GM12865 (cell line): Measurements from ENCODE around the gene TPCN1.

Experiments used
- DNase-seq: peaks from one replicate; pipeline ENCODE4 v3.0.0; 2010; ENCODE audit warnings: low read depth
- H3K4me3 ChIP-seq: 2 replicates; pipeline ENCODE4 v1.5.1; 2011; ENCODE audit warnings: mild to moderate bottlenecking, low read depth, low read length, control low read depth
- TF ChIP-seq, protein P1 (sequence below): IDR thresholded peaks from 2 replicates; pipeline ENCODE4 v1.5.1; 2011; ENCODE audit warnings: low read length, control low read depth, low read depth, inconsistent platforms; ENCODE audit not compliant: insufficient read depth; ENCODE audit errors: missing control alignments

The TPCN1 gene

DNA sequence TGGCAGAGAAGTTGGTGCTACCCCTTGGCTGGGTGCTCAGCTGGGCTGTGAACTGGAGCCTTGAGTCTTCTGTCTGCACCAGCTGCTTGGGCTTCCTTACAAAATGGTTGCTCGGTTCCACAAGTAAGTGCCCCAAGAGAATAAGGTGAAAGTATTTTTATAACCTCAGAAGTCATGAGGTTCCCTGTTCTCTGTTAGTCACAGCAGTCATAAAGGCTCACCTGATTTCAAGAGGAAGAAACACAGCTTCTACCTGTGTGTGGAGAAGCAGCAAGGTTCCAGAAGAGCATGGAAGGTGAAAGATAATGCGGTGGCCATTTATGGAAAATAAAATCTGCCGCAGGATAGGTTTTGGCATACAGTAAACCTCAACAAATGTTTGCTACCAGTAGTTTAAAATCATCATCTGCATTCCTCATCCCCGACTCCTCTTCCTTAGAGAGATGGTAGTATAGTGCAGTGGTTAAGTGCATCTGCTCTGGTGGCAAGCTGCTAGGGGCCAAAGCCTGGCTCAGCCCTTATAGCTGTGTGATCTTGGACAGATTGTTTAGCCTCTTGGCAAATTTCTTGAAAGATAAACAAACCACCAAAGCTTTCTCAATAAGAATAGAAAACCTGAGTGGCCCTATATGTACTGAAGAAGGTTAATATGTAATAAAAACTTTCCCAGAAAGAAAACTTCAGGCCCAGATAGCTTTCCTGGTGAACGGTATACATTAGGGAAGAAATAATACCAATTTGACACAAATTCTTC lies 32.4 kb downstream of the TPCN1 start:
- TF ChIP-seq, protein P1, sequence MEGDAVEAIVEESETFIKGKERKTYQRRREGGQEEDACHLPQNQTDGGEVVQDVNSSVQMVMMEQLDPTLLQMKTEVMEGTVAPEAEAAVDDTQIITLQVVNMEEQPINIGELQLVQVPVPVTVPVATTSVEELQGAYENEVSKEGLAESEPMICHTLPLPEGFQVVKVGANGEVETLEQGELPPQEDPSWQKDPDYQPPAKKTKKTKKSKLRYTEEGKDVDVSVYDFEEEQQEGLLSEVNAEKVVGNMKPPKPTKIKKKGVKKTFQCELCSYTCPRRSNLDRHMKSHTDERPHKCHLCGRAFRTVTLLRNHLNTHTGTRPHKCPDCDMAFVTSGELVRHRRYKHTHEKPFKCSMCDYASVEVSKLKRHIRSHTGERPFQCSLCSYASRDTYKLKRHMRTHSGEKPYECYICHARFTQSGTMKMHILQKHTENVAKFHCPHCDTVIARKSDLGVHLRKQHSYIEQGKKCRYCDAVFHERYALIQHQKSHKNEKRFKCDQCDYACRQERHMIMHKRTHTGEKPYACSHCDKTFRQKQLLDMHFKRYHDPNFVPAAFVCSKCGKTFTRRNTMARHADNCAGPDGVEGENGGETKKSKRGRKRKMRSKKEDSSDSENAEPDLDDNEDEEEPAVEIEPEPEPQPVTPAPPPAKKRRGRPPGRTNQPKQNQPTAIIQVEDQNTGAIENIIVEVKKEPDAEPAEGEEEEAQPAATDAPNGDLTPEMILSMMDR, result no peak
- no peak for DNase-seq
- H3K4me3 ChIP-seq, result no peak overlapping the region

DNA sequence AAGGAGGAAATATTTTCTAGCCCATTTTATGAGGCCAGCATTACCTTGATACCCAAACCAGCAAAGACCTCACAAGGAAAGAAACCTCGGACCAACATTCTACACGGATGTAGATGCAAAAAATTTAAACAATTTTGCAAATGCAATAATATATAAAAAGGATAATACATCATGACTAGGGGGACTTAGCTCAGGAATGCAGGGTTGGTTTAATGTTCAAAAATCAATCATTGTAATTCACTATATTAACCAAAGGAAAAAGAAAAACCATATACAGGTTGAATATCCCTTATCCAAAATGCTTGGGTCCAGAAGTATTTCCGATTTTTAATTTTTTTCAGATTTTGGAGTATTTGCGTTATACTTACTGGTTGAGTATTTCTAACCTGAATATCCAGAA lies 33.0 kb downstream of the TPCN1 start:
- TF ChIP-seq, protein P1, result no peak
- DNase-seq, result no peak
- no peak overlapping the region for H3K4me3 ChIP-seq

GRCh38 chr12:113257564-113257963 lies 36.3 kb downstream of the TPCN1 start:
- no peak overlapping the region for H3K4me3 ChIP-seq
- TF ChIP-seq, protein P1, result no peak
- no peak for DNase-seq

GRCh38 chr12:113260127-113260526 lies 38.9 kb downstream of the TPCN1 start:
- no peak for DNase-seq
- TF ChIP-seq, protein P1, result no peak
- no peak overlapping the region for H3K4me3 ChIP-seq

DNA sequence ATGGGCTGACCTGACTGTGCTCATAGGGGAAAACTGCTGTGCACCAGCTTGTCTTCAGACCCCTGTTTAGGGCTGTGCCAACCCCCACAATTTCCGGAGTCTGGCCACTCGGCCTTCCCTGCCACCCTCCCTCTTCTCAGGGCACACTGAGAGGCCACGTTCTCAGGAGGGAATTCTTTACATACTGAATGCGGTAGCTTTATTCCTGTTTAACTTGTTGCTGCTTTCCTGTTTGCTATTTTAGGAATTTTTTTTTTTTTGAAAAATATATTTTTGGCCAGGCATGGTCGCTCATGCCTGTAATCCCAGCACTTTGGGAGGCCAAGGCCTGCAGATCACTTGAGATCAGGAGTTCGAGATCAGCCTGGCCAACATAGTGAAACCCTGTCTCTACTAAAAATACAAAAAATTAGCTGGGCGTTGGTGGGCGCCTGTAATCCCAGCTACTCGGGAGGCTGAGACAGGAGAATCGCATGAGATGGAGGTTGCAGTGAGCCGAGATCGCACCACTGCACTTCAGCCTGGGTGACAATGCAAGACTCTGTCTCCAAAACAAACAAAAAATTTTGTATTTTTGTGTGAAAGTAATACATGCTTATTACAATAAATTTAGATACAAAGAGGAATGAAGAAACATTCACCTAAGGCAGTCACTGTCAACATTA lies 39.5 kb downstream of the TPCN1 start:
- TF ChIP-seq, protein P1, result no peak
- H3K4me3 ChIP-seq, result no peak overlapping the region
- DNase-seq, result no peak

DNA sequence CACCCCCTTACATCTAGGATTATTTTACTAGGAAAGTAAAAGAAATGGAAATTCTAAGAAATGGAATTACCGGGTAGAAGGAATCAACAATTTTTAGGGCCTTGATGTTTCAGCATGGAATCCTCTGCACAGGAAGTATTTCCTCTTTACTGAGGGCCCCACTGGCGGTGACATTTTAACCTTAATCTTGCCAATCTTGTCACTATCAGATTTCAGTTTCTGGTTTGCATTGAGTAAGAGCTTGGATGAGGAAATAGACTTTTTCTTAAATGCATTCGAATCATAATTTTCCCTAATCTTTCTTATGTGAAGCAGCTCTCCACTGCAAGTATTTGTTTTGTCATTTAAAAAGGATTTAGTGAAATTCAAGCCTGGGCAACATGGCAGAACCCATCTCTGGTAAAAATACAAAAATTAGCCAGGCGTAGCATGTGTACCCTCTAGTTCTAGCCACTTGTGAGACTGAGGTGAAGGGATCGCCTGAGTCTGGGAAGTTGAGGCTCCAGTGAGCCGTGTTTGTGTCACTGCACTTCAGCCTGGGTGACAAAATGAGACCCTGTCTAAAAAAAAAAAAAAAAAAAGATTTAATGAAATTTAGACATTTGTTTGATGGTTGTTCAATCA lies 40.7 kb downstream of the TPCN1 start:
- DNase-seq, result peak; percentile 43
- TF ChIP-seq, protein P1, result no peak
- H3K4me3 ChIP-seq, result no peak overlapping the region
